Tibial nerve (tissue), 4 donors: ENCODE results near the gene STARD10.

Experiments used
- EP300 ChIP-seq, 2 donors: sonication (generic); formaldehyde crosslinking; IDR thresholded peaks; one replicate each; pipeline ENCODE4 v1.6.1; 2017; ENCODE audit warnings: antibody characterized with exemption in 2 of 2, mild to moderate bottlenecking in 1 of 2
- POLR2A ChIP-seq, 2 donors: fragments of 450-650 bp; IDR thresholded peaks; one replicate each; pipeline ENCODE4 v1.6.1; 2017; ENCODE audit warnings: antibody characterized with exemption in 2 of 2, mild to moderate bottlenecking in 2 of 2, moderate library complexity in 2 of 2
- TF ChIP-seq, protein P1 (sequence below), 5 experiments: fragments of 200-600 bp in 3 of 5; fragments of 450-650 bp in 2 of 5; sonication (generic) in 3 of 5; IDR thresholded peaks; one replicate each; pipeline ENCODE4 v1.5.1; 2016 to 2019; ENCODE audit warnings: antibody characterized with exemption in 5 of 5, mild to moderate bottlenecking in 3 of 5, moderate library complexity in 2 of 5

DNA sequence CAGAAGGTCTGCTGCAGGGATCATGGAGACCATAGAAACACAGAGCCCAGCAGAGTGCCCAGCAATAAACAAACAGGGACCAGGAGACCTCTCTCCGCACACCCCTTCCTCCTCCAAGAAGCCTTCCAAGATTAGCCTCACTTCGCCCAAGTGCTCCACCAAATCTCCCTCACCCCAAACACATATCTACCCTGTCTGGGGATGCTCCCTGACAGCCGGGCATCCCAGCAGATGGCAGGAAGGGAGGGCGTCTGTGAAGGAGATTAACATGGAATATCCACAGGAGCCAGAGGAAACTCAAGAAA, 68.2 kb downstream of the STARD10 start:
- TF ChIP-seq POLR2A (IDR thresholded peaks at IDR 0.05) (no peak), EP300 (IDR thresholded peaks at IDR 0.05) (no peak)
- TF ChIP-seq, protein P1, sequence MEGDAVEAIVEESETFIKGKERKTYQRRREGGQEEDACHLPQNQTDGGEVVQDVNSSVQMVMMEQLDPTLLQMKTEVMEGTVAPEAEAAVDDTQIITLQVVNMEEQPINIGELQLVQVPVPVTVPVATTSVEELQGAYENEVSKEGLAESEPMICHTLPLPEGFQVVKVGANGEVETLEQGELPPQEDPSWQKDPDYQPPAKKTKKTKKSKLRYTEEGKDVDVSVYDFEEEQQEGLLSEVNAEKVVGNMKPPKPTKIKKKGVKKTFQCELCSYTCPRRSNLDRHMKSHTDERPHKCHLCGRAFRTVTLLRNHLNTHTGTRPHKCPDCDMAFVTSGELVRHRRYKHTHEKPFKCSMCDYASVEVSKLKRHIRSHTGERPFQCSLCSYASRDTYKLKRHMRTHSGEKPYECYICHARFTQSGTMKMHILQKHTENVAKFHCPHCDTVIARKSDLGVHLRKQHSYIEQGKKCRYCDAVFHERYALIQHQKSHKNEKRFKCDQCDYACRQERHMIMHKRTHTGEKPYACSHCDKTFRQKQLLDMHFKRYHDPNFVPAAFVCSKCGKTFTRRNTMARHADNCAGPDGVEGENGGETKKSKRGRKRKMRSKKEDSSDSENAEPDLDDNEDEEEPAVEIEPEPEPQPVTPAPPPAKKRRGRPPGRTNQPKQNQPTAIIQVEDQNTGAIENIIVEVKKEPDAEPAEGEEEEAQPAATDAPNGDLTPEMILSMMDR (IDR thresholded peaks at IDR 0.05): no peak
